Ectodermal cell (in vitro differentiated cells): ENCODE measurements around the gene WRNIP1. TPM values are rescaled to one million over a fixed set of nuclear protein-coding genes. Genes with fewer than 3 reads are reported as not detected.

ENCODE experiments used
- H3K27ac ChIP-seq: 2 replicates; pipeline ENCODE4 v1.7.0; 2013; ENCODE audit warnings: mild to moderate bottlenecking, low read depth, low read length; ENCODE audit not compliant: insufficient read depth, poor library complexity, severe bottlenecking
- H3K27me3 ChIP-seq: 2 replicates; pipeline ENCODE4 v1.7.0; 2013; ENCODE audit warnings: mild to moderate bottlenecking, low read length; ENCODE audit not compliant: insufficient read depth, control insufficient read depth, poor library complexity, severe bottlenecking
- H3K36me3 ChIP-seq: one replicate; pipeline ENCODE4 v1.7.0; 2013; ENCODE audit warnings: low read length; ENCODE audit not compliant: control insufficient read depth, insufficient read depth
- H3K4me1 ChIP-seq: one replicate; pipeline ENCODE4 v1.7.0; 2013; ENCODE audit warnings: low read length; ENCODE audit not compliant: control insufficient read depth, insufficient read depth
- H3K4me3 ChIP-seq: 2 replicates; pipeline ENCODE4 v1.7.0; 2013; ENCODE audit warnings: low read depth, low read length, control low read depth; ENCODE audit not compliant: insufficient read depth
- H3K9me3 ChIP-seq: 2 replicates; pipeline ENCODE4 v1.7.0; 2013; ENCODE audit warnings: mild to moderate bottlenecking, low read length, moderate library complexity; ENCODE audit not compliant: control insufficient read depth
- WGBS, 2 experiments: methylation state at CpG; one replicate each; pipeline ENCODE4 v1.1.7; 2013; ENCODE audit warnings: missing lambda C conversion rate in 2 of 2; 5-methylcytosine and 5-hydroxymethylcytosine counted together
- polyA plus RNA-seq, 4 experiments: library from polyadenylated mRNA; stranded (reverse); fragments of 50-300 nt; gene quantifications; one replicate each; pipeline ENCODE4 v1.2.3, GENCODE V29; 2013

The WRNIP1 gene
- 35.9 TPM for polyA plus RNA-seq (2013, experiment 1 of 4)
- 28.0 TPM for polyA plus RNA-seq (2013, experiment 2 of 4)
- 24.3 TPM for polyA plus RNA-seq (2013, experiment 3 of 4)
- polyA plus RNA-seq (2013, experiment 4 of 4) = 27.2 TPM

DNA sequence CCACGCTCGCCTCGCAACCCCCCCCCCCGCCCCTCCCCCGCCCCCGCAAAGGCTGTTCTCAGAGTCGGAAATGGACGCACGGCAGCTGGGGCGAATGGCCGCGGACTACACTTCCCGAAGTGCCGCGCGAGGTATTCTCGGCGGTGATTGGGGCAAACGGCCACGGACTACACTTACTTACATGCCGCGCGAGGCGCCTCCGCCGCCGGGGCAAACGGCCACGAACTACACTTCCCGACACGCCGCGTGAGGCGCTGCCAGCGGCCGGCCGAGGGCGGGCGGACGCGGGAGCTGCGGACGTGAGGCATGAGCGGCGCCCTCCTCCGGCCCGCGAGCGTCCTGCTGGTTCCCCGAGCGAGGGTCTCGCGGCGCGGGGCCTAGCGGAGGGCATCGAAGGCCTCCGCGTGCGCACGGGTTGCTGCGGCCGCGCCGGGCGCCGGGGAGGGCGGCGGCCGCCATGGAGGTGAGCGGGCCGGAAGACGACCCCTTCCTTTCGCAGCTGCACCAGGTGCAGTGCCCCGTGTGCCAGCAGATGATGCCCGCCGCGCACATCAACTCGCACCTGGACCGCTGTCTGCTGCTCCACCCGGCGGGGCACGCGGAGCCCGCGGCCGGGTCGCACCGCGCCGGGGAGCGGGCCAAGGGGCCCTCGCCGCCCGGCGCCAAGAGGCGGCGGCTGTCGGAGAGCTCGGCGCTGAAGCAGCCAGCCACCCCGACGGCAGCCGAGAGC is at the start of gene WRNIP1:
WRNIP1 (plus strand) TSS at position 228 of the 730 bp plus-strand sequence; CDS start at position 458, 230 bp downstream.
- no peaks in the 10 kb centered on the region for H3K9me3 ChIP-seq
- peak within 1 kb of the TSS; percentile 77 for H3K4me3 ChIP-seq
- H3K27ac ChIP-seq = no peak within 1 kb of the TSS
- peaks cover 17% of the 10 kb centered on the region for H3K4me1 ChIP-seq
- 0% methylated on average over 104 of the region's 104 CpGs for WGBS, 2 experiments
- no peaks in the 10 kb centered on the region for H3K36me3 ChIP-seq
- H3K27me3 ChIP-seq = no peaks in the 10 kb centered on the region

- no peaks in the 10 kb centered on the region for H3K36me3 ChIP-seq
- no peak overlapping the region for H3K27ac ChIP-seq
- no peaks in the 10 kb centered on the region for H3K27me3 ChIP-seq
- WGBS, 2 experiments = 93 to 94% methylated on average over 5 of the region's 5 CpGs
- H3K4me1 ChIP-seq = no peaks in the 10 kb centered on the region
- no peak overlapping the region for H3K4me3 ChIP-seq
- H3K9me3 ChIP-seq = no peaks in the 10 kb centered on the region
Measured at GRCh38 chr6:2715737-2716136, 49.5 kb upstream of the WRNIP1 start.

GRCh38 chr6:2716936-2717700 is 48.1 kb upstream of the WRNIP1 start:
- WGBS, 2 experiments = 94 to 97% methylated on average over 9 of the region's 9 CpGs
- Histone ChIP-seq H3K36me3 (no peaks in the 10 kb centered on the region), H3K4me1 (no peaks in the 10 kb centered on the region), H3K27ac (no peak overlapping the region), H3K27me3 (no peaks in the 10 kb centered on the region), H3K4me3 (no peak overlapping the region), H3K9me3 (no peaks in the 10 kb centered on the region)

DNA sequence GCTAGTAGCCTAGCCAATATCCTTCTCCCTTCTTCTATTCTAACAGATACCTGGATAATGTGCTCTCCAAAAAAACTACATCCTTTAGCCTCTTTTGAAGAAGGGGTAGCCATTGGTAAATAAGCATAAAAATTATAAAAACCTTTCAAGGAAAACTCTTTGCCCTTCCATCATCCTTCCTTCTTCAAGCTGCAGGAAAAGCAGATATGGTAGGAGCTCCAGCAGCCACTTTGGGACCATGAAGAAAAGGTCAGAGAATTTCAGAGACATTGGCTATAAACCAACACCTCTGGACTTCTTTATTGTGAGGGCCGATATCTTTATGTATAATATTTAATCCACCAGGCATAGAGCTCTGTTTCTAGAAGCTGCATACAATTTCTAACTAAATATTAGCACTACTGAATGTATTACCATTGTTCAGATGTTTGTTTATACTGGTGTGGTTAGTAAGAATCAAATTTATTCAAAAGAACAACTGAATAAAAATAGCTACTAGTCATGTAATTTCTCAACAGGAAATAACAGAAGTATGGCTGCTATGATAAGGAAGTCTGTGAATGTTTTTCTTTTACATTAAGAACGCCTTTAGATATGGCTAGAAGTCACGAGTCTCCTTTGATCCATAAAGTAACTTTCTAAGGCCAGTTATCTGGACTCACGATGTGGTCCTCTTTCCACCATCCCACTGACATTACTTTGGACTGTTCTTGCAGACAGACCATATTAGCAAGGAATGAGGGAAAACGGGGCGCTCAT is 46.7 kb upstream of the WRNIP1 start:
- H3K9me3 ChIP-seq = no peaks in the 10 kb centered on the region
- no peaks in the 10 kb centered on the region for H3K4me1 ChIP-seq
- H3K4me3 ChIP-seq = no peak overlapping the region
- no peak overlapping the region for H3K27ac ChIP-seq
- H3K27me3 ChIP-seq = no peaks in the 10 kb centered on the region
- WGBS, 2 experiments = 95% methylated on average over 5 of the region's 6 CpGs
- no peaks in the 10 kb centered on the region for H3K36me3 ChIP-seq

DNA sequence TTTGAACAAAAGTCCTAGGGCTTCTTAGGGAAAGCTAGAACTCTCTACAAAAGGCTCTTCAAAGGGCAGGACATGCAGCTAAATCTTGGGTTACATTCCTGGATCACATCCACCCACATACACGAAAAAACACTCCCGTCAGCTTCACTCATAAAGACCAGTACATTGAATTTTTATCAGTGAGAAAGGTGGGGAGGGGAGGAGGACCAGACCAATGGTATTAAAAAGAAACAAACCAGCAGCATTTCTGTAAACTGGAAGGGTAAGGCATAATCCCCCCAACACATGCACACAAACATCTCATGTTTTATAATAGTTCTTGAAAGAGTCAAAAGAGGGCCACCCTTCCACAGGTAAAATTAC is 46.1 kb upstream of the WRNIP1 start:
- 95% methylated on average over 2 of the region's 2 CpGs; no CpG with 5 or more reads in 1 of the 2 experiments for WGBS, 2 experiments
- Histone ChIP-seq H3K4me3 (no peak overlapping the region), H3K36me3 (no peaks in the 10 kb centered on the region), H3K4me1 (no peaks in the 10 kb centered on the region), H3K27me3 (no peaks in the 10 kb centered on the region), H3K9me3 (no peaks in the 10 kb centered on the region), H3K27ac (no peak overlapping the region)

DNA sequence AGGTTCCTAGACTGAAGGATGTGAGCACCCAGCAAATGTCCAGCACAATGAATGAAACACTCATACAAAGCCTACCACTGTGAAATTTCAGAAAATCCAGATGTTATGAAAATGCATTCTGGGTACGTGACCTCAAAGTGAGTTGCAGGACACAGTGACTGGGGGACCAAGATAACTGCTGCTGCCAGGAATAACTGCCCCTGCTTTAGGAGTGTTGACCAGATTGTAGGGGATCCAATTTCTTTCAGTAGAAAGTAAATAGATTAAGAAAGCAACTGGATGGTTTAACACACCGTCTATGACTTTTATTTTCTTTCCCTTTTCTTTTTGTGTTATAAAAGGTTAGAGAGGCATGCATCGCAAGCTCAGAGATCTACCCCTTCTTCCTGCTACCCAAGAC is 44.0 kb upstream of the WRNIP1 start:
- no peaks in the 10 kb centered on the region for H3K36me3 ChIP-seq
- no peak overlapping the region for H3K27ac ChIP-seq
- H3K4me1 ChIP-seq = no peaks in the 10 kb centered on the region
- no peak overlapping the region for H3K4me3 ChIP-seq
- H3K9me3 ChIP-seq = no peaks in the 10 kb centered on the region
- no peaks in the 10 kb centered on the region for H3K27me3 ChIP-seq
- 88 to 100% methylated on average over 2 to 3 of the region's 3 CpGs for WGBS, 2 experiments

GRCh38 chr6:2725364-2725988 is 39.7 kb upstream of the WRNIP1 start:
- H3K27ac ChIP-seq = no peak overlapping the region
- no peaks in the 10 kb centered on the region for H3K27me3 ChIP-seq
- H3K4me3 ChIP-seq = no peak overlapping the region
- H3K4me1 ChIP-seq = no peaks in the 10 kb centered on the region
- no peaks in the 10 kb centered on the region for H3K9me3 ChIP-seq
- H3K36me3 ChIP-seq = no peaks in the 10 kb centered on the region
- 83% methylated on average over 7 to 8 of the region's 8 CpGs for WGBS, 2 experiments

DNA sequence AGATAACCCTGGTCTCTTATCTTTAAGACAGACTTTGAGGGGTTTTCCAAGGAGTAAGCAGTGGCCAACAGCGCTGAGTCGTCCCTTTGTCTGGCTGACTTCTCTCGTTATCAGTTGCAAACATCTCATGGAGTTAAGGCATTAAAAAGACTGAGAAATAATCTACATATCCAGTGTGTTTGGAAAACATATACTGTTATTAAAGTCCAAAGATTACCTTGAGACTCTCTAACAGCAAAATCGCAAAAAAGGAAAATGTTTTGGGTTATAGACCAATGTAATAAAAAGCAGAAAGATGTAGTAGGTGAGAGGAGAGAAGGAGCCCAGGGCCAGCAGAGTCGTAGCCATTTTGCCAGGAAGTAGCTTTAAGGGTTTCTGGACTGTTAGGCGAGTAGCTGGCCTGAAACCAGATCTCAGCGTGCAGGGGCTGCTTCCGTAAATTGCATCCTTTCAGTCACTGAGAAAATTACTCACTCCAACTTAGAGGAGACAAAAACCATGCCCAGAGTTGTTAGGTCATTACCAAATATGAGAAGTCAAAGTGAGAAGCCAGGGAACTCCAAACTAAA is 39.1 kb upstream of the WRNIP1 start:
- Histone ChIP-seq H3K27me3 (no peaks in the 10 kb centered on the region), H3K27ac (no peak overlapping the region), H3K36me3 (no peaks in the 10 kb centered on the region), H3K4me3 (no peak overlapping the region), H3K4me1 (no peaks in the 10 kb centered on the region), H3K9me3 (no peaks in the 10 kb centered on the region)
- WGBS, 2 experiments = 79 to 82% methylated on average over 8 of the region's 8 CpGs

GRCh38 chr6:2729921-2730320 is 35.3 kb upstream of the WRNIP1 start:
- H3K4me3 ChIP-seq = no peak overlapping the region
- no peaks in the 10 kb centered on the region for H3K9me3 ChIP-seq
- 94 to 95% methylated on average over 10 of the region's 10 CpGs for WGBS, 2 experiments

More at GRCh38 chr6:2729921-2730320, 35.3 kb upstream of the WRNIP1 start:
- Histone ChIP-seq H3K36me3 (no peaks in the 10 kb centered on the region), H3K27me3 (no peaks in the 10 kb centered on the region), H3K27ac (no peak overlapping the region), H3K4me1 (no peaks in the 10 kb centered on the region)
